A549 (cell line): ENCODE data around the gene MAMSTR. TPM values are rescaled to one million over a fixed set of nuclear protein-coding genes. Genes with fewer than 3 reads are reported as not detected.

ENCODE experiments used
- ATAC-seq, 2 experiments: fragments of 200-7000 bp in 1 of 2; fragments of >200 bp in 1 of 2; cut with Nextera tagmentation in 1 of 2; cut with Tn5 transposase in 1 of 2; 3 replicates each; pipeline versions ENCODE4 v1.8.0 to v1.9.1; 2018 to 2020; ENCODE audit warnings: mild to moderate bottlenecking in 1 of 2, moderate library complexity in 1 of 2
- CTCF ChIA-PET: fragments of 300-600 bp; sonication (Branson Sonifier 250); formaldehyde crosslinking; extraction: SDS; loops from one replicate; lab custom pipeline; 2021; ENCODE audit warnings: antibody characterized with exemption, inconsistent platforms; lab: Yijun Ruan, JAX
- POLR2A ChIA-PET: fragments of 350-600 bp; formaldehyde crosslinking; extraction: SDS; loops from one replicate; lab custom pipeline; 2021; ENCODE audit warnings: antibody characterized with exemption, inconsistent platforms; lab: Yijun Ruan, JAX
- DNase-seq, 2 experiments: peaks; one replicate each; pipeline versions ENCODE4 v3.0.0 to v3.0.0-alpha.2; 2011 to 2016; ENCODE audit warnings: low read depth in 1 of 2, low spot score in 1 of 2
- FAIRE-seq: peaks from 2 replicates; lab custom pipeline; 2011; peaks lifted over from hg19 to GRCh38; lab: Jason Lieb, UNC
- H3K27ac ChIP-seq, 2 experiments: fragments of >200 bp; sonication (Bioruptor Twin); formaldehyde crosslinking; 3 replicates each; pipeline ENCODE4 v1.5.1; 2016 to 2017
- H3K4me1 ChIP-seq: fragments of >200 bp; sonication (Bioruptor Twin); formaldehyde crosslinking; 3 replicates; pipeline ENCODE4 v1.6.1; 2016
- H3K4me2 ChIP-seq: fragments of >200 bp; sonication (Bioruptor Twin); formaldehyde crosslinking; 3 replicates; pipeline ENCODE4 v1.6.1; 2016
- H3K4me3 ChIP-seq: fragments of >200 bp; sonication (Bioruptor Twin); formaldehyde crosslinking; 3 replicates; pipeline ENCODE4 v1.5.1; 2016
- H3K9me3 ChIP-seq: fragments of >200 bp; sonication (Bioruptor Twin); formaldehyde crosslinking; 3 replicates; pipeline ENCODE4 v1.6.1; 2016
- BHLHE40 ChIP-seq: IDR thresholded peaks from 2 replicates; pipeline ENCODE4 v1.6.1; 2012; ENCODE audit warnings: low read depth, low read length, inconsistent platforms
- CBX2 ChIP-seq: fragments of 200-600 bp; sonication (generic); IDR thresholded peaks from 2 replicates; pipeline ENCODE4 v1.6.1; 2016; ENCODE audit warnings: low read depth, mild to moderate bottlenecking, borderline replicate concordance
- CEBPB ChIP-seq, 2 experiments: fragments of >200 bp in 1 of 2; sonication (Bioruptor Twin) in 1 of 2; formaldehyde crosslinking in 1 of 2; IDR thresholded peaks; 2 replicates each; pipeline ENCODE4 v1.6.1; 2012 to 2016
- CHD2 ChIP-seq: fragments of 150-350 bp; IDR thresholded peaks from 2 replicates; pipeline ENCODE4 v1.6.1; 2014; ENCODE audit warnings: low read length; ENCODE audit not compliant: partially characterized antibody
- EHF ChIP-seq: fragments of 250-450 bp; sonication (Bioruptor Pico); IDR thresholded peaks from 2 replicates; pipeline ENCODE4 v1.5.0; 2020; ENCODE audit warnings: mild to moderate bottlenecking
- EHMT2 ChIP-seq: fragments of 200-600 bp; sonication (generic); IDR thresholded peaks from 2 replicates; pipeline ENCODE4 v1.6.1; 2016; ENCODE audit warnings: antibody characterized with exemption, low read depth, mild to moderate bottlenecking, moderate library complexity
- ESRRA ChIP-seq: fragments of 150-350 bp; IDR thresholded peaks from 2 replicates; pipeline ENCODE4 v1.6.1; 2014; ENCODE audit warnings: mild to moderate bottlenecking, low read length, borderline replicate concordance
- GATA3 ChIP-seq: IDR thresholded peaks from 2 replicates; pipeline ENCODE4 v1.6.1; 2012; ENCODE audit warnings: borderline replicate concordance
- HEYL ChIP-seq: fragments of 250-450 bp; sonication (Bioruptor Pico); IDR thresholded peaks from 2 replicates; pipeline ENCODE4 v1.8.0; 2021; ENCODE audit warnings: mild to moderate bottlenecking, moderate library complexity
- HOXA7 ChIP-seq: fragments of 250-450 bp; sonication (Bioruptor Pico); IDR thresholded peaks from 2 replicates; pipeline ENCODE4 v1.5.0; 2020; ENCODE audit warnings: mild to moderate bottlenecking, moderate library complexity
- HOXB13 ChIP-seq: fragments of 250-450 bp; sonication (Bioruptor Pico); IDR thresholded peaks from 2 replicates; pipeline ENCODE4 v1.5.0; 2020; ENCODE audit warnings: low read depth, mild to moderate bottlenecking, moderate library complexity
- HOXB5 ChIP-seq: fragments of 250-450 bp; sonication (Bioruptor Pico); IDR thresholded peaks from 2 replicates; pipeline ENCODE4 v1.5.0; 2020; ENCODE audit warnings: mild to moderate bottlenecking, moderate library complexity
- JUN ChIP-seq, 2 experiments: fragments of >200 bp; sonication (Bioruptor Twin); formaldehyde crosslinking; IDR thresholded peaks; 2 replicates in 1 of 2; 3 replicates in 1 of 2; pipeline ENCODE4 v1.6.1; 2016 to 2017
- JUNB ChIP-seq: fragments of >200 bp; sonication (Bioruptor Twin); formaldehyde crosslinking; IDR thresholded peaks from 2 replicates; pipeline ENCODE4 v1.6.1; 2016
- KDM5A ChIP-seq: fragments of 200-600 bp; sonication (generic); IDR thresholded peaks from 2 replicates; pipeline ENCODE4 v1.6.1; 2016; ENCODE audit warnings: antibody characterized with exemption, mild to moderate bottlenecking
- MAZ ChIP-seq: fragments of 150-350 bp; IDR thresholded peaks from 2 replicates; pipeline ENCODE4 v1.6.1; 2014; ENCODE audit warnings: antibody characterized with exemption, low read depth, low read length, borderline replicate concordance
- MYC ChIP-seq: IDR thresholded peaks from 2 replicates; pipeline ENCODE4 v1.6.1; 2012; ENCODE audit warnings: mild to moderate bottlenecking, inconsistent platforms, low read length, improper control_type of control experiment, borderline replicate concordance
- NPAS2 ChIP-seq: fragments of 250-450 bp; sonication (Bioruptor Pico); IDR thresholded peaks from 2 replicates; pipeline ENCODE4 v1.8.0; 2022; ENCODE audit warnings: mild to moderate bottlenecking, moderate library complexity, borderline replicate concordance
- PHF8 ChIP-seq: fragments of 200-600 bp; sonication (generic); IDR thresholded peaks from 2 replicates; pipeline ENCODE4 v1.6.1; 2016; ENCODE audit warnings: low read depth, mild to moderate bottlenecking, antibody characterized with exemption, moderate library complexity, borderline replicate concordance
- POLR2AphosphoS2 ChIP-seq: conservative IDR thresholded peaks from 2 replicates; pipeline ENCODE4 v1.6.1; 2012; ENCODE audit warnings: low read length, improper control_type of control experiment, inconsistent platforms
- RAD21 ChIP-seq, 2 experiments: fragments of >200 bp in 1 of 2; sonication (Bioruptor Twin) in 1 of 2; formaldehyde crosslinking in 1 of 2; IDR thresholded peaks in 1 of 2; conservative IDR thresholded peaks in 1 of 2; 2 replicates in 1 of 2; 3 replicates in 1 of 2; pipeline ENCODE4 v1.6.1; 2012 to 2018; ENCODE audit warnings: inconsistent platforms in 1 of 2
- RNF2 ChIP-seq: fragments of 200-600 bp; sonication (generic); IDR thresholded peaks from 2 replicates; pipeline ENCODE4 v1.6.1; 2016; ENCODE audit warnings: low read depth, mild to moderate bottlenecking, antibody characterized with exemption, moderate library complexity, borderline replicate concordance
- SMC3 ChIP-seq: fragments of >200 bp; sonication (Bioruptor Twin); formaldehyde crosslinking; IDR thresholded peaks from 3 replicates; pipeline ENCODE4 v1.6.1; 2018; ENCODE audit warnings: inconsistent platforms
- SREBF2 ChIP-seq: fragments of 450-650 bp; IDR thresholded peaks from 2 replicates; pipeline ENCODE4 v1.6.1; 2014; ENCODE audit warnings: mild to moderate bottlenecking, moderate library complexity
- TP53 ChIP-seq: fragments of 250-450 bp; sonication (Bioruptor Pico); IDR thresholded peaks from 2 replicates; pipeline ENCODE4 v1.5.0; 2021; ENCODE audit warnings: mild to moderate bottlenecking, moderate library complexity
- ZFP36 ChIP-seq: fragments of 450-650 bp; IDR thresholded peaks from 2 replicates; pipeline ENCODE4 v1.6.1; 2014; ENCODE audit warnings: borderline replicate concordance; ENCODE audit not compliant: partially characterized antibody
- ZNF302 ChIP-seq: fragments of 250-450 bp; sonication (Bioruptor Pico); IDR thresholded peaks from 2 replicates; pipeline ENCODE4 v1.9.0; 2021; ENCODE audit warnings: inconsistent platforms, mild to moderate bottlenecking, moderate library complexity
- WGBS: methylation state at CpG from one replicate; pipeline ENCODE4 v1.1.6; 2017; ENCODE audit errors: missing lambda C conversion rate; 5-methylcytosine and 5-hydroxymethylcytosine counted together
- polyA plus RNA-seq, 4 experiments: library from polyadenylated mRNA; depleted of rRNA in 3 of 4; stranded (reverse); fragments of >200 nt; fragmentation: RNase III in 1 of 4; extraction: RNeasy Plus Mini Kit Qiagen cat#74134 plus additional on column Dnase treatment in 1 of 4; gene quantifications; 2 replicates in 3 of 4; 3 replicates in 1 of 4; pipeline ENCODE4 v1.2.3, GENCODE V29; 2011 to 2017
- TF ChIP-seq, protein P1 (sequence below): IDR thresholded peaks from 2 replicates; pipeline ENCODE4 v1.6.1; 2012
- TF ChIP-seq, protein P2 (sequence below): IDR thresholded peaks from 2 replicates; pipeline ENCODE4 v1.6.1; 2012; ENCODE audit warnings: low read depth, borderline replicate concordance
- TF ChIP-seq, protein P3 (sequence below): fragments of >200 bp; sonication (Bioruptor Twin); formaldehyde crosslinking; IDR thresholded peaks from 2 replicates; pipeline ENCODE4 v1.6.1; 2016
- TF ChIP-seq, protein P4 (sequence below): IDR thresholded peaks from 2 replicates; pipeline ENCODE4 v1.6.1; 2012

The MAMSTR gene
- polyA plus RNA-seq, 2 of the 4 experiments (the other 2 are of a cell fraction): 0.44 to 0.52 TPM

DNA sequence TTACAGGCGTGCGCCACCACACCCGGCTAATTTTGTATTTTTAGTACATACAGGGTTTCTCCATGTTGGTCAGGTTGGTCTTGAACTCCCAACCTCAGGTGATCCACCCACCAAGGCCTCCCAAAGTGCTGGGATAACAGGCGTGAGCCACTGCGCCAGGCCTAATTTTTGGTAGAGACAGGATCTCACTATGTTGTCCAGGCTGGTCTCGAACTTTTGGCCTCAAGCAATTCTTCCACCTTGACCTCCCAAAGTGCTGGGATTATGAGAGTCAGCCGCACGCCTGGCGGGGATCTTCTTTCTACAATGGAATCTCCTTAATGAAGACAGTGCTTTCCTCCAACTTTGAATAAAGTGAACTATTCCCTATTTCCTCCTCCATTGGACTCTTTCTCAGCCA, 15.1 kb upstream of the MAMSTR start:
- FAIRE-seq: no peak
- TF ChIP-seq HOXB5 (CRISPR knock-in tag) (no peak), ZFP36 (no peak), BHLHE40 (no peak), HEYL (CRISPR knock-in tag) (no peak), NPAS2 (CRISPR knock-in tag) (no peak), KDM5A (no peak), ZNF302 (no peak), RNF2 (no peak)
- TF ChIP-seq, protein P1, sequence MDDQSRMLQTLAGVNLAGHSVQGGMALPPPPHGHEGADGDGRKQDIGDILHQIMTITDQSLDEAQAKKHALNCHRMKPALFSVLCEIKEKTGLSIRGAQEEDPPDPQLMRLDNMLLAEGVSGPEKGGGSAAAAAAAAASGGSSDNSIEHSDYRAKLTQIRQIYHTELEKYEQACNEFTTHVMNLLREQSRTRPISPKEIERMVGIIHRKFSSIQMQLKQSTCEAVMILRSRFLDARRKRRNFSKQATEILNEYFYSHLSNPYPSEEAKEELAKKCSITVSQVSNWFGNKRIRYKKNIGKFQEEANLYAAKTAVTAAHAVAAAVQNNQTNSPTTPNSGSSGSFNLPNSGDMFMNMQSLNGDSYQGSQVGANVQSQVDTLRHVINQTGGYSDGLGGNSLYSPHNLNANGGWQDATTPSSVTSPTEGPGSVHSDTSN: no peak
- TF ChIP-seq, all 56 proteins: peak for 0
- peak overlapping the region; percentile 77 to 81; a peak in 3 of 6 replicates for H3K27ac ChIP-seq
- ATAC-seq (no peak), DNase-seq (no peak)
- H3K4me1 ChIP-seq: peaks cover 11% of the 10 kb centered on the region
- no peaks in the 10 kb centered on the region for H3K9me3 ChIP-seq
- H3K4me2 ChIP-seq: peak overlapping the region; percentile 72
- CTCF ChIA-PET: interaction anchor here (0.6 to 5.4 kb wide), 11 partner anchors 8 to 238 kb away, joined by 3 to 69 read pairs (median 4); partner anchors contain the start of genes CA11, HSD17B14 and IZUMO1
- POLR2A ChIA-PET: interaction anchor here (2.4 kb wide), 1 partner anchor 14 kb away, joined by 5 read pairs; no protein-coding TSS in a partner anchor
- peak overlapping the region; percentile 49 for H3K4me3 ChIP-seq
- 91% methylated on average over 9 of the region's 9 CpGs for WGBS

DNA sequence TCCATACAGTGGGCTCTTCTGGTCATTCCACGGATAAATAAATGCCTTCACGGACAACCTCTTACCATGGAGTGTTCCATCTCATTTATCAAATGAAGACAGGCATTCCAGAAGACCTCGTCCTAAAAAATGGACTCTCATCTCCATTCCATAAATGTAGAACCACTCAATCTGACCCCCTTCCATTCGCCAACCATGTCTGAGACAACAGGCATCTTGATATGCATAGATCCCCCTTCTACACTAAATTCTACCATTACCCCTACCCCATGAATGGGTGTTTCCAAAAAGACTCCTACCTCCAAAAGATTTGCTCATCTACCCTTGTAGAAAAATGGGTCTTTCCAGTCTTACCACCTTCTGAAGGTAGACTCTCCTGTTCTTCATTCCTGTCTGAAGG, 11.9 kb upstream of the MAMSTR start:
- 0 out of 3 replicates have a peak, but pooled peaks cover 3% of the 10 kb centered on the region for H3K4me1 ChIP-seq
- no peak for TF ChIP-seq TP53 (CRISPR knock-in tag)
- TF ChIP-seq CBX2: no peak
- TF ChIP-seq RNF2: no peak
- no peak for TF ChIP-seq HOXB5 (CRISPR knock-in tag)
- TF ChIP-seq MAZ: no peak
- no peak for TF ChIP-seq ZNF302
- TF ChIP-seq MYC: no peak
- TF ChIP-seq, protein P2, sequence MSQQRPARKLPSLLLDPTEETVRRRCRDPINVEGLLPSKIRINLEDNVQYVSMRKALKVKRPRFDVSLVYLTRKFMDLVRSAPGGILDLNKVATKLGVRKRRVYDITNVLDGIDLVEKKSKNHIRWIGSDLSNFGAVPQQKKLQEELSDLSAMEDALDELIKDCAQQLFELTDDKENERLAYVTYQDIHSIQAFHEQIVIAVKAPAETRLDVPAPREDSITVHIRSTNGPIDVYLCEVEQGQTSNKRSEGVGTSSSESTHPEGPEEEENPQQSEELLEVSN: no peak
- TF ChIP-seq SMC3: no peak
- no peak for TF ChIP-seq CEBPB (IDR thresholded peaks at IDR 0.05)
- TF ChIP-seq GATA3: no peak
- no peak for TF ChIP-seq JUN (IDR thresholded peaks at IDR 0.05)
- TF ChIP-seq EHMT2: no peak
- no peak overlapping the region for H3K27ac ChIP-seq
- no peak for ATAC-seq
- CTCF ChIA-PET: interaction anchor here (0.9 to 1.0 kb wide), 2 partner anchors 111 to 815 kb away, joined by 3 to 5 read pairs; no protein-coding TSS in a partner anchor
- H3K4me3 ChIP-seq: no peak overlapping the region
- 46% methylated on average over 4 of the region's 4 CpGs for WGBS
- no peaks in the 10 kb centered on the region for H3K9me3 ChIP-seq
- no peak overlapping the region for H3K4me2 ChIP-seq
- no peak for FAIRE-seq
- DNase-seq: no peak
- POLR2A ChIA-PET: no interaction called here

DNA sequence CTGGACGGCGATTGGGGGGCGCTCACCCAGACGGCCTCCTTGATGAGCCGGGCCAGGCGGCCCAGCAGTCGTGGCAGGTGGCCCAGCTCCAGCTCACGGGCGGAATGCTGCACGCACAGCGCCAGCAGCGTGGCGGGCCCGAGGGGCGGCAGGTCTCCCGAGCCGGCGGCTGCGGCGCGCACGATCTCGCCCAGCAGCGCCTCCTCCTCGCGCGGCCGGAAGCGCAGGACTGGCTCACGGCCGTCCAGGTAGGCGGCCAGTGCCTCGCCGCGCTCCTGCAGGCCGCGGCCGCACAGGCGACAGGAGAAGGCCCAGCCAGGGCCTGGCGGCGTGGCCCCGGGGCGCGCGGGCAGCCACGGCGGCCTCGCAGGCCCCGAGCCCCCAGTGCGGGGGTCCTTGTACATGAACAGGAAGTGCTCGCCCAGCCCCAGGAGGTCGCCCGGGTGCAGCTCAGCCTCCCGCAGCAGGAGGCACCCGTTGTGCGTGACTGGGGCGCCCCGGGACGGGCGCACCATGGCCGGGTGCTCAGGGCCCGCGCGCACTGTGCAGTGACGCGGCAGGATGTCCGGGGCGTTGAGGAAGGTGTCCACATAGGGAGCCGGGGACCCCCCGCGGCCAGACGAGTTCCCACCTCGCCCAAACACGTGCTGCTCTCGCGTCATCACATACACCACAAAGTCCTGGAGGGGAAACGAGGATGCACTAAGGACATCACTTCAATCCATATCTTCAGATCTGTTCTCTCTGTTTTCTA, 9.6 kb upstream of the MAMSTR start:
- WGBS: 86% methylated on average over 44 of the region's 77 CpGs
- DNase-seq (no peak), FAIRE-seq (no peak), ATAC-seq (no peak)
- no peak overlapping the region for H3K27ac ChIP-seq
- H3K4me3 ChIP-seq: no peak overlapping the region
- no peak overlapping the region for H3K4me2 ChIP-seq
- peaks cover 5% of the 10 kb centered on the region; the same call in 1 of the 3 replicates for H3K4me1 ChIP-seq
- ChIA-PET CTCF (interaction anchor here (5.4 to 6.1 kb wide), 2 partner anchors 8 to 16 kb away, joined by 31 to 69 read pairs; no protein-coding TSS in a partner anchor), POLR2A (no interaction called here)
- no peaks in the 10 kb centered on the region for H3K9me3 ChIP-seq
- TF ChIP-seq HOXA7 (CRISPR knock-in tag) (no peak), GATA3 (no peak), HEYL (CRISPR knock-in tag) (no peak), CBX2 (no peak), CEBPB (IDR thresholded peaks at IDR 0.05) (no peak), PHF8 (no peak), EHF (CRISPR knock-in tag) (no peak), POLR2AphosphoS2 (no peak), BHLHE40 (no peak), JUNB (no peak), SREBF2 (no peak), ESRRA (no peak), RAD21 (conservative IDR thresholded peaks at IDR 0.05 in 1 of 2, IDR thresholded peaks at IDR 0.05 in 1 of 2) (no peak), CHD2 (no peak), NPAS2 (CRISPR knock-in tag) (no peak), HOXB13 (CRISPR knock-in tag) (no peak)
- TF ChIP-seq, protein P3, sequence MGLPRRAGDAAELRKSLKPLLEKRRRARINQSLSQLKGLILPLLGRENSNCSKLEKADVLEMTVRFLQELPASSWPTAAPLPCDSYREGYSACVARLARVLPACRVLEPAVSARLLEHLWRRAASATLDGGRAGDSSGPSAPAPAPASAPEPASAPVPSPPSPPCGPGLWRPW: no peak
- TF ChIP-seq, protein P4, sequence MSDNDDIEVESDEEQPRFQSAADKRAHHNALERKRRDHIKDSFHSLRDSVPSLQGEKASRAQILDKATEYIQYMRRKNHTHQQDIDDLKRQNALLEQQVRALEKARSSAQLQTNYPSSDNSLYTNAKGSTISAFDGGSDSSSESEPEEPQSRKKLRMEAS: no peak
